Measurements from ENCODE around the gene RNU1-4.
"Not testable (repeated sequence)": the region's sequence is repeated elsewhere in the genome, so short reads cannot be mapped to it uniquely, and the experiment has no call there.

The RNU1-4 gene

GRCh38 chr1:16764248-16764819 lies 24.0 kb downstream of the RNU1-4 start:
- H3K9me3 ChIP-seq; H3K36me3 ChIP-seq; H3K4me1 ChIP-seq (ENCODE audit: control insufficient read depth in 1 of 2, insufficient read depth in 1 of 2, low read depth in 1 of 2, low read length in 1 of 2); H3K4me3 ChIP-seq (ENCODE audit: low read depth in 1 of 2, low read length in 1 of 2); H3K27ac ChIP-seq: not testable (repeated sequence)
- H3K27me3 ChIP-seq, result peaks cover 53% of the 10 kb centered on the region

- not testable (repeated sequence) for H3K36me3 ChIP-seq; H3K27ac ChIP-seq; H3K9me3 ChIP-seq; H3K4me1 ChIP-seq (ENCODE audit: control insufficient read depth in 1 of 2, insufficient read depth in 1 of 2, low read depth in 1 of 2, low read length in 1 of 2); H3K4me3 ChIP-seq (ENCODE audit: low read depth in 1 of 2, low read length in 1 of 2)
- H3K27me3 ChIP-seq, result peaks cover 55% of the 10 kb centered on the region
Measured at GRCh38 chr1:16764820-16765655, 24.7 kb downstream of the RNU1-4 start.

- H3K27me3 ChIP-seq, result peaks cover 52% of the 10 kb centered on the region
- H3K36me3 ChIP-seq; H3K4me1 ChIP-seq (ENCODE audit: control insufficient read depth in 1 of 2, insufficient read depth in 1 of 2, low read depth in 1 of 2, low read length in 1 of 2); H3K4me3 ChIP-seq (ENCODE audit: low read depth in 1 of 2, low read length in 1 of 2); H3K27ac ChIP-seq; H3K9me3 ChIP-seq: not testable (repeated sequence)
Measured at GRCh38 chr1:16765731-16766605, 25.7 kb downstream of the RNU1-4 start.

- H3K27me3 ChIP-seq, result peaks cover 48% of the 10 kb centered on the region
- not testable (repeated sequence) for H3K9me3 ChIP-seq; H3K36me3 ChIP-seq; H3K27ac ChIP-seq; H3K4me3 ChIP-seq (ENCODE audit: low read depth in 1 of 2, low read length in 1 of 2); H3K4me1 ChIP-seq (ENCODE audit: control insufficient read depth in 1 of 2, insufficient read depth in 1 of 2, low read depth in 1 of 2, low read length in 1 of 2)
Measured at GRCh38 chr1:16766689-16767256, 26.5 kb downstream of the RNU1-4 start.

GRCh38 chr1:16770139-16770759 lies 29.9 kb downstream of the RNU1-4 start:
- not testable (repeated sequence) for H3K27ac ChIP-seq; H3K4me1 ChIP-seq (ENCODE audit: control insufficient read depth in 1 of 2, insufficient read depth in 1 of 2, low read depth in 1 of 2, low read length in 1 of 2); H3K4me3 ChIP-seq (ENCODE audit: low read depth in 1 of 2, low read length in 1 of 2); H3K9me3 ChIP-seq; H3K36me3 ChIP-seq
- H3K27me3 ChIP-seq, result peaks cover 56% of the 10 kb centered on the region

GRCh38 chr1:16770896-16771446 lies 30.7 kb downstream of the RNU1-4 start:
- H3K36me3 ChIP-seq; H3K27ac ChIP-seq; H3K4me1 ChIP-seq (ENCODE audit: control insufficient read depth in 1 of 2, insufficient read depth in 1 of 2, low read depth in 1 of 2, low read length in 1 of 2); H3K4me3 ChIP-seq (ENCODE audit: low read depth in 1 of 2, low read length in 1 of 2); H3K9me3 ChIP-seq: not testable (repeated sequence)
- peaks cover 50% of the 10 kb centered on the region for H3K27me3 ChIP-seq

- peaks cover 35% of the 10 kb centered on the region for H3K27me3 ChIP-seq
- H3K36me3 ChIP-seq; H3K27ac ChIP-seq; H3K4me3 ChIP-seq (ENCODE audit: low read depth in 1 of 2, low read length in 1 of 2); H3K9me3 ChIP-seq; H3K4me1 ChIP-seq (ENCODE audit: control insufficient read depth in 1 of 2, insufficient read depth in 1 of 2, low read depth in 1 of 2, low read length in 1 of 2): not testable (repeated sequence)
Measured at GRCh38 chr1:16772275-16773204, 32.2 kb downstream of the RNU1-4 start.

- H3K27me3 ChIP-seq, result peaks cover 37% of the 10 kb centered on the region
- H3K9me3 ChIP-seq; H3K27ac ChIP-seq; H3K4me1 ChIP-seq (ENCODE audit: control insufficient read depth in 1 of 2, insufficient read depth in 1 of 2, low read depth in 1 of 2, low read length in 1 of 2); H3K36me3 ChIP-seq; H3K4me3 ChIP-seq (ENCODE audit: low read depth in 1 of 2, low read length in 1 of 2): not testable (repeated sequence)
Measured at GRCh38 chr1:16773205-16773596, 32.9 kb downstream of the RNU1-4 start.

- not testable (repeated sequence) for H3K4me3 ChIP-seq (ENCODE audit: low read depth in 1 of 2, low read length in 1 of 2); H3K27ac ChIP-seq; H3K36me3 ChIP-seq
Measured at GRCh38 chr1:16773723-16774122, 33.4 kb downstream of the RNU1-4 start.

GRCh38 chr1:16774773-16775172 lies 34.5 kb downstream of the RNU1-4 start:
- not testable (repeated sequence) for H3K4me1 ChIP-seq (ENCODE audit: control insufficient read depth in 1 of 2, insufficient read depth in 1 of 2, low read depth in 1 of 2, low read length in 1 of 2); H3K36me3 ChIP-seq; H3K4me3 ChIP-seq (ENCODE audit: low read depth in 1 of 2, low read length in 1 of 2); H3K27ac ChIP-seq; H3K9me3 ChIP-seq
- peaks cover 35% of the 10 kb centered on the region for H3K27me3 ChIP-seq

More at GRCh38 chr1:16773723-16774122, 33.4 kb downstream of the RNU1-4 start:
- not testable (repeated sequence) for H3K9me3 ChIP-seq; H3K4me1 ChIP-seq (ENCODE audit: control insufficient read depth in 1 of 2, insufficient read depth in 1 of 2, low read depth in 1 of 2, low read length in 1 of 2)
- peaks cover 37% of the 10 kb centered on the region for H3K27me3 ChIP-seq

- H3K27ac ChIP-seq; H3K4me1 ChIP-seq (ENCODE audit: control insufficient read depth in 1 of 2, insufficient read depth in 1 of 2, low read depth in 1 of 2, low read length in 1 of 2); H3K36me3 ChIP-seq; H3K9me3 ChIP-seq; H3K4me3 ChIP-seq (ENCODE audit: low read depth in 1 of 2, low read length in 1 of 2): not testable (repeated sequence)
- H3K27me3 ChIP-seq, result peaks cover 35% of the 10 kb centered on the region
Measured at GRCh38 chr1:16775290-16775689, 35.0 kb downstream of the RNU1-4 start.

GRCh38 chr1:16776248-16776647 lies 35.9 kb downstream of the RNU1-4 start:
- H3K27ac ChIP-seq; H3K36me3 ChIP-seq; H3K4me3 ChIP-seq (ENCODE audit: low read depth in 1 of 2, low read length in 1 of 2); H3K9me3 ChIP-seq; H3K4me1 ChIP-seq (ENCODE audit: control insufficient read depth in 1 of 2, insufficient read depth in 1 of 2, low read depth in 1 of 2, low read length in 1 of 2): not testable (repeated sequence)
- H3K27me3 ChIP-seq, result peaks cover 32% of the 10 kb centered on the region
